ENCODE data around the gene CRMP1.

DNA sequence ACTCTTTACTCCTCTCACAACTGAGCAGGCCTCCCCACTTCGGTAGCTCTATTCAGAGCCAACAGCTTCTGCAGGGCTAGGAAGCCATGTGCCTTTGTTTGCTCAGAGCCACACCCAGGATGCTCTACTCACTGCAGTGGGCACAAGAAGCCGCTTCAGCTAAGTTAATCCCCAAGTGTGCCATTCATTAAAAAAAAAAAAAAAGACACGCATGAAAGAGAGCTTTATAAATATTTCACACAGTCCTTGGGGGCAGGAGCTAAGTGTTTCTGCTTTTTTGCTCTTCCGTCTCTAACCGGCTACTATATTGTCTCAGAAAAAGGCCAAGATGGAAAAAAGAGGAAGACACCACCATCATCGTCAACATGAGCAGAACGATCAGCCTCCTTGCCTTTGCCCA is 8.1 kb downstream of the CRMP1 start:
- TF ChIP-seq POLR2A (IDR thresholded peaks at IDR 0.05) (no peak), CTCF (IDR thresholded peaks at IDR 0.05) (no peak)

Measured in breast epithelium (tissue), 3 donors.